NT2/D1 (cell line): Measurements from ENCODE around the gene DMAC2L.

Experiments
- DNase-seq: peaks from one replicate; pipeline ENCODE4 v3.0.0-alpha.2; 2011; ENCODE audit warnings: low read depth, low spot score
- H3K27me3 ChIP-seq: 2 replicates; pipeline ENCODE4 v1.6.0; 2011; ENCODE audit warnings: mild to moderate bottlenecking; ENCODE audit not compliant: insufficient read length, insufficient read depth
- H3K36me3 ChIP-seq: 2 replicates; pipeline ENCODE4 v1.6.1; 2011; ENCODE audit warnings: mild to moderate bottlenecking, low read length, mixed read lengths; ENCODE audit not compliant: insufficient read depth, insufficient read length
- H3K4me1 ChIP-seq: 2 replicates; pipeline ENCODE4 v1.5.1; 2011; ENCODE audit not compliant: insufficient read depth, insufficient read length
- H3K4me3 ChIP-seq: 2 replicates; pipeline ENCODE4 v1.5.1; 2011; ENCODE audit warnings: low read depth; ENCODE audit not compliant: insufficient read length
- H3K9ac ChIP-seq: 2 replicates; pipeline ENCODE4 v1.6.0; 2011; ENCODE audit warnings: low read depth; ENCODE audit not compliant: insufficient read length
- H3K9me3 ChIP-seq: 2 replicates; pipeline ENCODE4 v1.5.1; 2011; ENCODE audit warnings: mild to moderate bottlenecking, low read length; ENCODE audit not compliant: insufficient read depth
- SUZ12 ChIP-seq: IDR thresholded peaks from 2 replicates; pipeline ENCODE4 v1.6.1; 2011; ENCODE audit not compliant: insufficient read length, insufficient read depth; ENCODE audit errors: extremely low read depth
- YY1 ChIP-seq: IDR thresholded peaks from 2 replicates; pipeline ENCODE4 v1.6.1; 2011; ENCODE audit not compliant: insufficient read length, insufficient read depth
- ZNF274 ChIP-seq: IDR thresholded peaks from 2 replicates; pipeline ENCODE4 v1.6.1; 2011; ENCODE audit warnings: mild to moderate bottlenecking, low read depth, low read length

The DMAC2L gene, protein sequence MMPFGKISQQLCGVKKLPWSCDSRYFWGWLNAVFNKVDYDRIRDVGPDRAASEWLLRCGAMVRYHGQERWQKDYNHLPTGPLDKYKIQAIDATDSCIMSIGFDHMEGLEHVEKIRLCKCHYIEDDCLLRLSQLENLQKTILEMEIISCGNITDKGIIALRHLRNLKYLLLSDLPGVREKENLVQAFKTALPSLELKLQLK

DNA sequence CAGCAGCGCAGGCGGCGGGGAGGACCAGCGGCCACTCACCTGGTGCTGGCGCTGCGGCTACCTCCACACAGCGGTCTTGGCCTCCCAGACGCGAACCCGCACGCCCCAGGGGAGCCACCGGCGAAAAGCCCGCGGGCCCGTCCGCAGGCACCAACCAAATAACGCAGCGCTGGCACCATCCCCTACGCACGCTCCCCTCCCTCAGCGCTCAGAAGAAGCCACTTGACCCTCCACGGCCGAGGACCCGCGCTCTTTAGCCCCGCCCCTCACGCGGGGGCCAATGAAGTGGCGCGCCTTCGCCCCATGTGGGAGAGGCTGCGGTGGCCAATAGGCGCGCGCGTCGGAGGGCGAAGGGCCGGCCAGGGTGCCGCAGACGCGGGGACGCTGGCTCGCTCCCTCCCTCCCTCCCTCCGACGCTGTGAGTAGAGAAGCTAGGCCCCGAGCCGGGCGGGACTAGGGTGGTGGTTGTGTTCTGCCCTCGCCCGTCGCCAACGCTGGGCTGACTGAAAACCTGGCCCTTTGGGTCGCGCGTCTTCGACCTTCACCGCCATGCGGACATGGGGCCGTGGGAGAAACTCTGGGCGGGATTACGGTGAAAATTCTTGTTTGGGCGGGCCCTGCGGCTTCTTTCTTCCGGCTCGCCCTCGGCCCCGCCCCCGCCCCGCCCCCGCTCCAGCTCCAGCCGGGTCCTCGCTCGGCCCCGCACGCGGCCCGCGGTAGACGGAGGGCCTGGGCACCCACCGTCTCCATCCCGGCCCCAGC lies at the start of gene DMAC2L, which contains the start of gene L2HGDH:
TSS of gene DMAC2L (plus strand) at position 353 of the 762 bp plus-strand sequence. CDS start 9,164 bp downstream, outside the sequence.
TSS of gene L2HGDH (minus strand) at position 258 of the 762 bp plus-strand sequence. CDS start at position 179, 79 bp downstream.
- Histone ChIP-seq H3K4me1 (no peaks in the 10 kb centered on the region), H3K36me3 (no peaks in the 10 kb centered on the region), H3K9me3 (peaks cover 7% of the 10 kb centered on the region; the same call in 1 of the 2 replicates), H3K4me3 (peak within 1 kb of the TSS; percentile 84), H3K27me3 (no peaks in the 10 kb centered on the region), H3K9ac (peak within 1 kb of the TSS; percentile 84)
- DNase-seq: peak; percentile 89
- TF ChIP-seq ZNF274: no peak
- no peak for TF ChIP-seq SUZ12
- TF ChIP-seq YY1: no peak

DNA sequence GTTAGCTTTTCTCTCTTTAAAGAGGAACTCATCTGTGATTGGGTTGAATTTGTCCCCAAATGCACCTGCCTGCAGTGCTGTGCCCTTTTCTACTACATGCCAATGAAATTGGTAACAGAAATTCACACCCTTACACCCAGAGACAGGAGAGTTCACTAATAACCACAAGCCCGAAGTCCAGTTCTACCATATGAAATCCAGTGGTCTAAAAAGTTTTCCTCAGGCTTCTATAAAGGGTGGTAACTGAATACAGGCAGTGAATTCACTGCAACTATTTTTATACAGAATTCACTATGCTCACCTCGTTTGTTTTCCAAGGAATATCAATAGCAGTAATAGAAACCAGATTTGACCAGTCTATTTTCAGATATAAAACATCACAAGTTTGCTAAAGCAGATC lies 49.3 kb upstream of the DMAC2L start:
- TF ChIP-seq ZNF274 (no peak), YY1 (no peak), SUZ12 (no peak)

DNA sequence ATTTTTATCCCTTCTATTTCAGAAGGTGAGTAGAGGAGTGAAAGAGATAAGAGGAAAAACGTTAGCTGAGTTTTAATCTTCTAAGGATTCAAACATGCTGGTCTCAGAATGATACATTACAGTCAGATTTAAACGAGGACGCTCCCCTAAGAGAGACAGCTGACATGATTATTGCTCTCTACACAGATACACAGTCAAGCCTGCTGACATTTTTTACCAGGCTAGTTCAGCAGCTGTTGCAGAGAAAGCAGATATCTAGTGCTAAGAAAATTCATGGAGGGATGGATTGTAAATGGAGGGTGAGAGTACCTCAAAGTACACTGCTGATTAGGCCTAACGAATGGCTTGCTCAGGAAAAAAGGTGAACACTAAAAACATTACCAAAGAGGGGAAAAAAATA lies 48.8 kb upstream of the DMAC2L start:
- Histone ChIP-seq H3K4me3 (no peak overlapping the region), H3K9me3 (no peaks in the 10 kb centered on the region), H3K36me3 (peaks cover 7% of the 10 kb centered on the region), H3K9ac (no peak overlapping the region), H3K4me1 (no peaks in the 10 kb centered on the region), H3K27me3 (no peaks in the 10 kb centered on the region)
- no peak for DNase-seq
- TF ChIP-seq YY1: no peak
- TF ChIP-seq SUZ12: no peak
- no peak for TF ChIP-seq ZNF274

More for the DNA sequence above, 49.3 kb upstream of the DMAC2L start:
- Histone ChIP-seq H3K36me3 (peaks cover 7% of the 10 kb centered on the region), H3K4me3 (no peak overlapping the region), H3K27me3 (no peaks in the 10 kb centered on the region), H3K4me1 (no peaks in the 10 kb centered on the region), H3K9me3 (no peaks in the 10 kb centered on the region), H3K9ac (no peak overlapping the region)
- no peak for DNase-seq

DNA sequence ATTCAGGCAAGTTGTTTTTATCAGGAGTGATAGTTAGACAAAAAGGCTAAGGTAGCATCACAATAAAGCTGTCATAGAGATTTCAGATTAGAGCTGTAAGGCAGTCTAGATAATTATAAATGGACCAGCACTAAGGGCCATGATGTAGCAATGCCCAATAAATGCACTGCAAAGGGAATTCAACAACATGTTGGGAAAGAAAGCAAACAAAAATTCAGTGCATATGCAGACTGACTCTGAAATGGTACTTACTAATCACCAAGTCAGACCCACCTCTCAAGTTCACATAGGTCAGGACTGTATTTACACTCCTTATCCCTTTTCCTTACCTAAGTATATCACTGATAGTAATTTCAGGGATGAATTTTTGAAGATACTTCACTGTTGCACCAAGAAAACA lies 47.1 kb upstream of the DMAC2L start:
- H3K9me3 ChIP-seq: no peaks in the 10 kb centered on the region
- TF ChIP-seq SUZ12: no peak
- TF ChIP-seq ZNF274: no peak
- no peak for TF ChIP-seq YY1
- no peaks in the 10 kb centered on the region for H3K4me1 ChIP-seq
- DNase-seq: no peak
- peaks cover 7% of the 10 kb centered on the region for H3K36me3 ChIP-seq
- H3K9ac ChIP-seq: no peak overlapping the region
- H3K27me3 ChIP-seq: no peaks in the 10 kb centered on the region
- H3K4me3 ChIP-seq: no peak overlapping the region

DNA sequence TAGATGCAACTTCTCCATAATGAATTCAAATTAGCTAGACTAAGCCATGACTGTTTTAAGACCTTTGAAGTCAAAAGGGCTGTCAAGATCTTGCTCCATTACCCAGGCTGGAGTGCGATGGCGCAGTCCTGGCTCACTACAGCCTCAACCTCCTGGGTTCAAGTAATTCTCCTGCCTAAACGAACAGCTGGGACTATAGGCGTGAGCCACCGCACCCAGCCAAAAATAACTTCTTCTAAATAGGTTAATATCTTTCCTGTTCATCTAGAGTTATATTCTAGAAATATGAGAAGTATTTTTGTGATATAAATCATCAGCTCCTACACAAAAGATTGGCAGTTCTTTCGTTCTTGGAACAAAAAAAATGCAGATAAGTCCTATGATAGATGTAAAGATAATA lies 41.2 kb upstream of the DMAC2L start:
- no peaks in the 10 kb centered on the region for H3K4me1 ChIP-seq
- H3K27me3 ChIP-seq: no peaks in the 10 kb centered on the region
- DNase-seq: no peak
- no peaks in the 10 kb centered on the region for H3K9me3 ChIP-seq
- H3K36me3 ChIP-seq: no peaks in the 10 kb centered on the region
- TF ChIP-seq SUZ12 (no peak), ZNF274 (no peak), YY1 (no peak)
- no peak overlapping the region for H3K4me3 ChIP-seq
- H3K9ac ChIP-seq: no peak overlapping the region

DNA sequence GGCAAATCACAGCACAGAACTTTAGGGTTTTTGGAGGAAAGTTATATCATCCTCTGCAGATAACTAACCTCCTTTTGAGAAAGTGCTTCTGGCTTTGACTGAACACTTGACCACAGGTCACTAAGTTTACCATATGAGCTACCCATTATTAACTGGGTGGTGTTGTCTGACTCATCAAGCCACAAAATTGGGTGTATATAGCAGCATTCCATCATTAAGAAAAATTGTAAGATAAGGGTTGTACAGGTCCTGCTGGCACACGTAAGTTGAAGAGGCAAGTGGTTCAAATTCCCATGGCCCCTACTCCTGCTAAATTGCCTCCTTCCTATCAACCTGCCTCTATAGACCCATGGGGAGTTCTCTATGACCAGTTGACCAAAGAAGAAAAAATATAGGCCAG lies 39.6 kb upstream of the DMAC2L start:
- TF ChIP-seq ZNF274 (no peak), SUZ12 (no peak), YY1 (no peak)
- no peak for DNase-seq
- no peaks in the 10 kb centered on the region for H3K9me3 ChIP-seq
- H3K4me3 ChIP-seq: no peak overlapping the region
- no peak overlapping the region for H3K9ac ChIP-seq
- H3K27me3 ChIP-seq: no peaks in the 10 kb centered on the region
- H3K4me1 ChIP-seq: no peaks in the 10 kb centered on the region
- no peaks in the 10 kb centered on the region for H3K36me3 ChIP-seq

DNA sequence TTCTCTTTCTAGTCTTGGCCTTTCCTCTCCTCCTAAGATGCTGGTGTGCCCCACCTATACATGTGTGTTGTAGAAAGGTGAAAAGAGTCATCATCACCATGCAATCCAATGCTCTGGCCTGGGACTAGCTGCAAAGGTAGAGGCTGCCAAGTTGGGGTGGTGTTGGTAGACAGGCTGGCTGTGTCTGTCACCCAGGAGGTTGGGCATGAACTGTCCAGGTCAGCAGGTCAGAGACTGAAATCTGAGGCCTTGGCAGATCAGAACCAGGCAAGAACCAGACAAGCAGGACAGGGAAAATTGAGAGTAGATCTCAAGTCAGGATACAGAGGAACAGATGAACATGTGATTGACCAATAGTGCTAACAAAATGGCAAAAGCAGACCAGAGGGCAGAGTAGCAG lies 26.3 kb upstream of the DMAC2L start:
- DNase-seq: no peak
- TF ChIP-seq ZNF274 (no peak), YY1 (no peak), SUZ12 (no peak)
- H3K27me3 ChIP-seq: no peaks in the 10 kb centered on the region
- no peak overlapping the region for H3K4me3 ChIP-seq
- H3K9me3 ChIP-seq: no peaks in the 10 kb centered on the region
- H3K36me3 ChIP-seq: peaks cover 6% of the 10 kb centered on the region
- no peaks in the 10 kb centered on the region for H3K4me1 ChIP-seq
- H3K9ac ChIP-seq: no peak overlapping the region
